ENCODE data around the gene LAMA2. TPM values are rescaled to one million over a fixed set of nuclear protein-coding genes. Genes with fewer than 3 reads are reported as not detected.

LAMA2 gene
- total RNA-seq, 1 donor from 2014 or later = 107 TPM

DNA sequence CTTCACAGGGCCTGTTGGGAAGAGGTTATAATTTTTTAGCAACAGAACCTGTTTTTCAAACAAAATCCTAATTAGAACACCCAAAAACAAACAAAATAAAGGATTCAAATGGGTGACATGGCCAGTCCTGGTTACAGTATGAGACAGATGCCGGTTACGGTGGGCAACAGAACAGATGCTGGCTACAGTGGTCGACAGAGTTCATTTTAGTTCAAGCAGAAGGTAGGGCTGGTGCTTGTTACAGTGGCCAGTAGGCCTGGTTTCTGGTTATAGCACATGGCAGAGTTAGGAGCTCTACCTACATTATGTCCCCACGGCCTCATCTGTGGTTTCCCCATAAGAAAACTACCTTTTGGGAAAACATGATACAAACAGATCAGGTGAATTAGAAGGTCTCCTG lies 327.7 kb downstream of the LAMA2 start:
- DNase-seq (ENCODE audit: low spot score) = no peak

- DNase-seq (ENCODE audit: low spot score) = no peak
Observed at GRCh38 chr6:129211626-129212025, 328.7 kb downstream of the LAMA2 start.

- no peak for DNase-seq (ENCODE audit: low spot score)
Observed at GRCh38 chr6:129212081-129212480, 329.1 kb downstream of the LAMA2 start.

- peak; percentile 72 for DNase-seq (ENCODE audit: low spot score)
Observed at GRCh38 chr6:129215246-129215645, 332.3 kb downstream of the LAMA2 start.

DNA sequence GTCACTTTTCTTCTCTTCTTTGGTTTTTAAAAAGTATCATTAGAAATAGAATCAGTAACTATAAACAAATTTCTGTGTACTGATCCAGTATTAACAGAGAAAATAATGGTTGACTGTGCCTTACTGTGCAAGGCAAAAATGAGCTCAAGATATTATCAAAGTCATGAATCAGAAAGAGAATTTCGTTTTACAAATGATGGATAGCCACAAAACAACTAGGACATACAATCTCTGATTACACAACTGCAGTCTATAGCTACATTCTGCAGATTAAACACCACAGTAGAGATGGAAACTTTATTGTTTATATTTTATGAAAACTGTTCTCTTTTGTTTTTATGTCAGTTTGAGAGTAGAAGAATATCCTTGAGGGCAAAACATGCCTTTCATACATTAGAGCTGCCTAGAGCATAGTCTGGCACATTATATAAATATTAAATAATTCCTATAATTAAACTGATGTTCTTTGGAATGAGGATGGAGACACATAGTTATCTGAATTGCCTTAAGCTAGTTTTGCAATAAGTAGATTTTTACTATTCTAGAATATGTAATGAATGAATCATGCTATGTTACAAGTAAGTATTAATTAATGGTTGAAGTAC lies 333.1 kb downstream of the LAMA2 start:
- no peak for DNase-seq (ENCODE audit: low spot score)

GRCh38 chr6:129217701-129218100 lies 334.8 kb downstream of the LAMA2 start:
- no peak for DNase-seq (ENCODE audit: low spot score)

DNA sequence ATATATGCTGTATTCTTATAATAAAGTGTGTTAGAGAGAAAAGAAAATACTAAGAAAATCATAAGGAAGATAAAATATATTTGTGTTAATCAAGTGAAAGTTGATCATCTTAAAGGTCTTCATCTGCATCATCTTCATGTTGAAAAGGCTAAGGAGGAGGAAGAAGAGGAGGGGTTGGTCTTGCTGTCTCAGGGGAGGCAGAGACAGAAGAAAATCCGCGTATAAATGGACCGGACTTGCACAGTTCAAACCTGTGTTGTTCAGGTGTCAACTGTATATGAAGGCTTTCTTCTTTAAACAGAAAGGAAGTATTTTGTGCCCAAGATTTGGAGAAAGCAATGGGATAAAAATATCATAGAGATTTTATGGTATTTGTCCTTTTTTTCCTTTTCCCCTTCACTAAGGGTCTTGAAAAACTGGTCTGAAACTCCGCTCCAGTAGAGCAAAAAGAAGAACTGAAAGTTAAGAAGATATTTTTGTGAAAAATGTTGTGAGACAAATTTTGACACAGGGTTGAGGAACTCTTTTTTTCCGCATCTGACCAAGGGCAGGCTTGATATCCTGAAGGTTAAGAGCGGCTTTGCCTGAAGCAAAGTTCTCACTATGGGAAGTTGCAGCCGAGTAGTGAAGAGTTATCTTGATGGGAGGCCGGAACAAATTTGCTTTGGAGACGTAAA lies 350.7 kb downstream of the LAMA2 start:
- no peak for DNase-seq (ENCODE audit: low spot score)

GRCh38 chr6:129235167-129236000 lies 352.4 kb downstream of the LAMA2 start:
- DNase-seq (ENCODE audit: low spot score) = peak; percentile 65

- peak; percentile 37 for DNase-seq (ENCODE audit: low spot score)
Observed at GRCh38 chr6:129236001-129236517, 353.1 kb downstream of the LAMA2 start.

DNA sequence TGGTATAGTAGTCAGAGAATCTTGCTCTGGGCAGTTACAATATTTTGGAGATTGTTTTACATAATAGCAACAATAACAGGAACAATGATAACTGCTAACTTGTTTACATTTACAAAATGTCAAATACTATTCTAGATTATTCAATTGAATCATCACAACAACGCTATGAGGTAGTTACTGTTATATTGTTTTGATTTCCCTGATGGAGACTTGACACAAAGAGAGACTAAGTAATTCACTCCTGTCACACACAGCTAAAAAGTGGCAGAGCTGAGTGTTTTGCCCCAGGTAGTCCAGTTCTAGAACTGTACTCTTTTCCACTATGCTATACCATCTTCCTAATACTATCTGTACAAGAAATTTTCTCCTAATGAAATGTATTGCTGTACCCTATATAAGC lies 356.1 kb downstream of the LAMA2 start:
- no peak for DNase-seq (ENCODE audit: low spot score)

GRCh38 chr6:129239825-129240491 lies 357.0 kb downstream of the LAMA2 start:
- DNase-seq (ENCODE audit: low spot score) = no peak

GRCh38 chr6:129240492-129240853 lies 357.5 kb downstream of the LAMA2 start:
- DNase-seq (ENCODE audit: low spot score) = no peak

DNA sequence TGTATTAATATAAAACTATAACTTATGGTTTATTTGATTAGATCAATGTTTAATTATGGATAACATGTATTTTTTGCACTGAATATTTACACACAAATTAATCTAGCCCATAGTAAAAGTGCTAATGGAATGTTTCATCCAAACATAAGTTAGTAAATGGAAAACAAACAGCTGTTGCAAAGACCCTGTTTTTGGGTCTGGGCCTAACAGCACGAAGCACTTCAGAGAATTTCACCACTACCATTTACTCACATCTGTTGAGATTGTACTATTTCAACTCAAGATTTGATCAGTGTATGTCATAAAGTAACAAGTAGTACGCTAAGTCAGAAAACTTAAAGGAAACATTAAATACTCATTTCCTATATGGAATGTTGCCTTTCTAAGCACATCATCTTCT lies 359.6 kb downstream of the LAMA2 start:
- no peak for DNase-seq (ENCODE audit: low spot score)

DNA sequence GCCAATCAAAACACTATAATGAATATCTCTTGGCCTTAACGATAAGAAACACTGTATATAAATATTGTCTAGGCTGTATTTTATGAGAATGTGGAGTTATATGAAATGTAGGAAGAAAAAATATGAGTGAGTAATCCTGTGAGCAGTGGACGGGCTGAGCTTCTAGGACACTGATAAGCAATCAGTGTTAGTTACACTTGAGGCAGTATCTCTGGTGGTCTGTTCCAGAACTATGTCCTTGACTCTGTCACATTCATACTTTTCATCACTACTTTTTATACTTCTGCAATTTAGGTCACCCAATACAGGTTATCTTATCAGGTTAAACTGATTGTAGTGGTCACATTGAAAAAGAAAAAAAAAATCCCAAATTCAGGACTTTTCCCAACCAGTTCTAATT lies 360.4 kb downstream of the LAMA2 start:
- no peak for DNase-seq (ENCODE audit: low spot score)

- DNase-seq (ENCODE audit: low spot score) = no peak
Observed at GRCh38 chr6:129248946-129249345, 366.0 kb downstream of the LAMA2 start.

- DNase-seq (ENCODE audit: low spot score) = peak; percentile 65
Observed at GRCh38 chr6:129251669-129252376, 368.9 kb downstream of the LAMA2 start.

- no peak for DNase-seq (ENCODE audit: low spot score)
Observed at GRCh38 chr6:129252377-129253071, 369.6 kb downstream of the LAMA2 start.

GRCh38 chr6:129253242-129253641 lies 370.3 kb downstream of the LAMA2 start:
- DNase-seq (ENCODE audit: low spot score) = no peak

GRCh38 chr6:129253727-129254126 lies 370.8 kb downstream of the LAMA2 start:
- no peak for DNase-seq (ENCODE audit: low spot score)

- DNase-seq (ENCODE audit: low spot score) = no peak
Observed at GRCh38 chr6:129257196-129257595, 374.3 kb downstream of the LAMA2 start.

DNA sequence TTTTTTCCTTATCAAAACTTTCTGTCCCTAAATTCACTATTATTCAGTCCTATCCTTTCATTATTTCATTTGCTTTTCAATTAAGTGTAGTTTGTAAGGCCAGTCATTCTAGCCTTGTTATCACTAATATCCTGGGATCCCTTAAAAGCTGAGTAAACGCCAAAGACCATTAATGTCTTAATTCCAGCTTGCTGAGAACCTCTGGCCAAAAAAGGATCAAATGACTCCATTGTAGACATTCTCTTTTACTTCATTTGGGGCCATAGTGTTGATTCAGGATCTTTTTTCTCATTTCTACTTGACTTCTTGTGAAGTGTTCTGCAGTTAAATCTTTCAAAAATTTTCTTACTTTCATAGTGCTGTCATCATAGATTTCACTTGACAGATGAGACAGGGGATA lies 379.7 kb downstream of the LAMA2 start:
- DNase-seq (ENCODE audit: low spot score) = no peak

Data from umbilical cord (tissue), 2 donors.